NT2/D1 (cell line): Measurements from ENCODE around the gene KRT31.

ENCODE experiments used
- SUZ12 ChIP-seq: IDR thresholded peaks from 2 replicates; pipeline ENCODE4 v1.6.1; 2011; ENCODE audit not compliant: insufficient read length, insufficient read depth; ENCODE audit errors: extremely low read depth
- YY1 ChIP-seq: IDR thresholded peaks from 2 replicates; pipeline ENCODE4 v1.6.1; 2011; ENCODE audit not compliant: insufficient read length, insufficient read depth
- ZNF274 ChIP-seq: IDR thresholded peaks from 2 replicates; pipeline ENCODE4 v1.6.1; 2011; ENCODE audit warnings: mild to moderate bottlenecking, low read depth, low read length

DNA sequence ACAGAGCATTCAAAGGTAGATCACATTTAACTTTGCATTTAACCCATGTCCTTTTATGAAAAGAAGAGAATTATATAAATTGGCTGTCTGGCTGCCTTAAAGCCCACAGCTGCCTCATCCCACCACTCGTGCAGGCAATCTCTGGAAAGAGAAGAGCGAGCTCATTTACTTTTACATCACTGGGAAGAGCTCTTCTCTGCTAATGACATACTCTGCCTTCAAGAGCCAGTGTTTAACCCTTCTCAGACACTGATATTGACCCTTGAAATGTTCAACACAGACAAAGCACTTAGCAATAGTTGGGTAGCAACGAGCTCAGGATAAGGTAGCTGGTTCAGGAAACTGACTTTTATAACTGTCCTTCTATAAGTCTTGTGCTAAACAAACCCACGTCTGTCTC, 36.6 kb upstream of the KRT31 start:
- TF ChIP-seq YY1 (no peak), ZNF274 (no peak), SUZ12 (no peak)
